OCI-LY7 (cell line): Measurements from ENCODE around the gene PSAPL1. TPM values are rescaled to one million over a fixed set of nuclear protein-coding genes. Genes with fewer than 3 reads are reported as not detected.

Source experiments
- BruUV-seq: library from RNA; stranded (reverse); fragments of 400-500 nt; replicated peaks from 2 replicates; lab custom pipeline; 2021; lab: Mats Ljungman, UMichigan
- CTCF ChIA-PET: fragments of 300-600 bp; sonication (Branson Sonifier 250); formaldehyde crosslinking; loops from one replicate; lab custom pipeline; 2022; ENCODE audit warnings: antibody characterized with exemption; ENCODE audit not compliant: unreplicated experiment; lab: Charles Lee
- POLR2A ChIA-PET: fragments of 300-600 bp; sonication (Branson Sonifier 250); formaldehyde crosslinking; loops from one replicate; lab custom pipeline; 2022; ENCODE audit warnings: antibody characterized with exemption; lab: Charles Lee
- DNase-seq: peaks from one replicate; pipeline ENCODE4 v3.0.0-alpha.2; 2015; ENCODE audit warnings: low spot score
- H2AFZ ChIP-seq: fragments of 200-600 bp; sonication (generic), shearing (Covaris generic); 2 replicates; pipeline ENCODE4 v1.6.1; 2014; ENCODE audit warnings: mild to moderate bottlenecking, antibody characterized with exemption, low read length, moderate library complexity
- H3K27ac ChIP-seq: fragments of 200-600 bp; sonication (generic); 2 replicates; pipeline ENCODE4 v1.5.1; 2014; ENCODE audit warnings: mixed run types, low read depth, mild to moderate bottlenecking, moderate library complexity, low read length, inconsistent platforms; ENCODE audit not compliant: poor library complexity, severe bottlenecking
- H3K36me3 ChIP-seq: fragments of 200-600 bp; sonication (generic); 2 replicates; pipeline ENCODE4 v1.6.1; 2014; ENCODE audit warnings: mild to moderate bottlenecking, antibody characterized with exemption, low read length, moderate library complexity, mixed read lengths; ENCODE audit not compliant: insufficient read depth
- H3K4me1 ChIP-seq: fragments of 200-600 bp; sonication (generic); 2 replicates; pipeline ENCODE4 v1.5.1; 2014; ENCODE audit warnings: mild to moderate bottlenecking, low read length; ENCODE audit not compliant: insufficient read depth, poor library complexity, severe bottlenecking
- H3K4me2 ChIP-seq: fragments of 200-600 bp; sonication (generic); 2 replicates; pipeline ENCODE4 v1.6.1; 2014; ENCODE audit warnings: mild to moderate bottlenecking, low read length
- H3K4me3 ChIP-seq: fragments of 200-600 bp; sonication (generic); 2 replicates; pipeline ENCODE4 v1.5.1; 2014; ENCODE audit warnings: mild to moderate bottlenecking, low read depth, low read length; ENCODE audit not compliant: poor library complexity, severe bottlenecking
- H3K79me2 ChIP-seq: fragments of 200-600 bp; sonication (generic); 2 replicates; pipeline ENCODE4 v1.6.1; 2016; ENCODE audit warnings: low read depth, mild to moderate bottlenecking, low read length, moderate library complexity, mixed read lengths; ENCODE audit not compliant: insufficient read depth
- H3K9me2 ChIP-seq: fragments of 200-600 bp; sonication (generic); 2 replicates; pipeline ENCODE4 v1.6.1; 2016; ENCODE audit warnings: mild to moderate bottlenecking, low read length, mixed read lengths; ENCODE audit not compliant: insufficient read depth
- H3K9me3 ChIP-seq: fragments of 200-600 bp; sonication (generic); 2 replicates; pipeline ENCODE4 v1.6.1; 2014; ENCODE audit warnings: mild to moderate bottlenecking, mixed run types, low read length, mixed read lengths
- H4K20me1 ChIP-seq: fragments of 200-600 bp; sonication (generic); 2 replicates; pipeline ENCODE4 v1.6.1; 2014; ENCODE audit warnings: mild to moderate bottlenecking, antibody characterized with exemption, low read length, moderate library complexity, mixed read lengths; ENCODE audit not compliant: insufficient read depth
- CTCF ChIP-seq: fragments of 200-600 bp; sonication (generic); conservative IDR thresholded peaks from 2 replicates; pipeline ENCODE4 v1.5.1; 2014; ENCODE audit warnings: mild to moderate bottlenecking, antibody characterized with exemption, low read length, moderate library complexity, mixed read lengths
- EZH2phosphoT487 ChIP-seq: fragments of 200-600 bp; sonication (generic); IDR thresholded peaks from 2 replicates; pipeline ENCODE4 v1.6.1; 2018; ENCODE audit warnings: low read depth, borderline replicate concordance, mild to moderate bottlenecking, mixed run types, antibody characterized with exemption, low read length, moderate library complexity, mixed read lengths
- intact Hi-C: fragments of 100-400 bp; cut with micrococcal nuclease; formaldehyde crosslinking; loops from one replicate; pipeline ENCODE4 v1.10.0; 2022; ENCODE audit not compliant: unreplicated experiment
- total RNA-seq, 2 experiments: library from RNA; depleted of rRNA in 1 of 2; stranded (reverse); fragments of >200 nt in 1 of 2; shearing (Covaris generic) in 1 of 2; gene quantifications; 2 replicates each; pipeline ENCODE4 v1.2.3, GENCODE V29; 2014 to 2022

Gene PSAPL1
- total RNA-seq, 2 experiments from 2014 or later, result not detected

- no peak overlapping the region for H3K27ac ChIP-seq
- no TSS peak for BruUV-seq
- no peaks in the 10 kb centered on the region for H3K9me2 ChIP-seq
- no peaks in the 10 kb centered on the region for H3K36me3 ChIP-seq
- no peaks in the 10 kb centered on the region for H3K9me3 ChIP-seq
- POLR2A ChIA-PET, result no interaction called here
- H4K20me1 ChIP-seq, result no peaks in the 10 kb centered on the region
- H2AFZ ChIP-seq, result no peak overlapping the region
- DNase-seq, result no peak
- TF ChIP-seq CTCF (no peak), EZH2phosphoT487 (no peak)
- H3K79me2 ChIP-seq, result no peaks in the 10 kb centered on the region
- no peaks in the 10 kb centered on the region for H3K4me1 ChIP-seq
- no peak overlapping the region for H3K4me3 ChIP-seq
- no peak overlapping the region for H3K4me2 ChIP-seq
- CTCF ChIA-PET, result no interaction called here
- intact Hi-C loops, result no loop called here
Measured at GRCh38 chr4:7398788-7399439, 35.8 kb downstream of the PSAPL1 start.

GRCh38 chr4:7398104-7398423 lies 36.7 kb downstream of the PSAPL1 start:
- Histone ChIP-seq H4K20me1 (no peaks in the 10 kb centered on the region), H2AFZ (no peak overlapping the region), H3K9me3 (no peaks in the 10 kb centered on the region), H3K4me3 (no peak overlapping the region), H3K4me2 (no peak overlapping the region), H3K27ac (no peak overlapping the region), H3K4me1 (no peaks in the 10 kb centered on the region), H3K9me2 (no peaks in the 10 kb centered on the region), H3K79me2 (no peaks in the 10 kb centered on the region), H3K36me3 (no peaks in the 10 kb centered on the region)
- TF ChIP-seq CTCF, result no peak
- TF ChIP-seq EZH2phosphoT487, result no peak
- ChIA-PET CTCF (no interaction called here), POLR2A (no interaction called here)
- DNase-seq, result no peak
- intact Hi-C loops, result no loop called here
- BruUV-seq, result no TSS peak

- CTCF ChIA-PET, result no interaction called here
- Histone ChIP-seq H3K79me2 (no peaks in the 10 kb centered on the region), H3K4me2 (no peak overlapping the region), H3K9me3 (no peaks in the 10 kb centered on the region), H4K20me1 (no peaks in the 10 kb centered on the region), H3K9me2 (no peaks in the 10 kb centered on the region), H3K36me3 (no peaks in the 10 kb centered on the region), H3K27ac (no peak overlapping the region), H3K4me3 (no peak overlapping the region), H2AFZ (no peak overlapping the region), H3K4me1 (no peaks in the 10 kb centered on the region)
- TF ChIP-seq CTCF (no peak), EZH2phosphoT487 (no peak)
- DNase-seq, result no peak
- POLR2A ChIA-PET, result no interaction called here
- BruUV-seq, result no TSS peak
- intact Hi-C loops, result no loop called here
Measured at GRCh38 chr4:7397206-7398103, 37.3 kb downstream of the PSAPL1 start.
